HG03354 (cell line): ENCODE results near the gene HEXIM2.
A peak's percentile ranks its signal among the peaks of the same experiment; 100 is the strongest.

ENCODE experiments used
- ATAC-seq: cut with Tn5 transposase; IDR thresholded peaks from one replicate; pipeline ENCODE4 v1.9.1; 2021; ENCODE audit warnings: mild to moderate bottlenecking; ENCODE audit not compliant: unreplicated experiment, poor library complexity, severe bottlenecking

The HEXIM2 gene

DNA sequence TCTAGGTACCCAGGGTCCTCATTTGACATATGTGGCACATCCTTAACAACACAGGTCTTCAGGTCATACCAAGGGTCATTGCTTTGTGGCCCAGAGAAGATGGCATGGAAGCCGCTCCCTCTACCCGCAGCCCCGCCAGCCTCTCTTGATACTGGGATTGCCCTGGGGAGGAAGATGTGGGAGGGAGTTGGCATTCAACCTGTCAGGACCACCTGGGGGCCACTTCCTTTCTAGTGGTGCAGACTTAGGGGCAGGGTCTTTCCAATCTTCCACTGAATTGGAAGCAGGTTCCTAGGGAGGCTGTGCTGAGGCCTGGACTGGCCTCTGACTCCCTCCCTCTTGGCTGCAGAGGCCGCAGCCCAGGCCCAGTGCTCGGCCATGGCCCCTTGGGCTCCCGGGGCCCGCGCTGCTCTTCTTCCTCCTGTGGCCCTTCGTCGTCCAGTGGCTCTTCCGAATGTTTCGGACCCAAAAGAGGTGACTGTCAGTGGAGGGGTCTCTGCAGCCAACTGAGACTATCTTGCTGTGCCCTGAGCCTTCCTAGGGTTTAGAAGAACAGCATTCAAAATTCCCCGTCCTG, 18.5 kb upstream of the HEXIM2 start:
- no peak for ATAC-seq

GRCh38 chr17:45143767-45144198, 17.9 kb upstream of the HEXIM2 start:
- ATAC-seq: no peak

DNA sequence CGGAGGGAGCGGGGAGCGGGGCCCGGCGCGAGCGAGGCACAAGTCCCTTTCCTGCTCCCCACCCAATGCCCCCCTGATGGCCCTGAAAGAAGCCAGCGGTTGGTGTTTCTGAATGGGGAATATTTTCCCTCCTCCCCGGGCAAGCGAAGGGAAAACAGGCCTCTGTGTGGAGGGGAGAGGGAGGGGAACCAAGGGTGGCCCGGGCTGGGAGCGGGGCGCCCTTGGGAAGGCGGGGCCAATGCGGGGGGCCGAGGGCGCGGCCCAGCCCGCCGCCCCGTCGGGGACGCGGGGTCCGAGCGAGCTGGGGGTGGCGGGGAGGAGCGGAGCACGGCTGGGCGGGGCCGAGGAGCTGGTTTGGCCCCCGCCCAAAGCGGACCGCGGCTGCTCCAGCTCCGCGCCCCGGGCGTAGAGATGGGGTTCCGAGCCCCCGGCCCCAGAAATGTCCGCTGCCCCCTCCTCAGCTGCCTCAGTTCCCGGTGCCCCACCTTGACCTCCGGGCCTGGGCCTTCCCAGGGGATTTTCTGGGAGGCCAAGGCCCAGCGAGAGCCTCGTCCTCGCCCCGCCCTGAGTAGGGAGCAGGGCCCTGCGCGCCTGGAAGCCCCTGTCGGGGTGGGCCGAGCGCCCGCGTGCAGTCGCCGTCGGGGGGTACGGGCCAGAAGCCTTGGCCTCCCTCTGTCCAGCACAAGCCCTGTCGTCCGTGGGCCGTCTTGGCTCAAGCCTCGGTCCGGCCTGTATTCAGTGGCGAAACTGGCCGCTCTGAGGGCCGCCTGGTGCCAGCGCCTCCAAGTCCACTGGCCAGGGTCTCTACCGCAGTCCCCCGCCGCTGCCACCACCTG, 17.3 kb upstream of the HEXIM2 start:
- ATAC-seq: no peak

GRCh38 chr17:45145035-45145389, 16.7 kb upstream of the HEXIM2 start:
- ATAC-seq: no peak

- no peak for ATAC-seq
Observed at GRCh38 chr17:45146166-45146565, 15.5 kb upstream of the HEXIM2 start.

DNA sequence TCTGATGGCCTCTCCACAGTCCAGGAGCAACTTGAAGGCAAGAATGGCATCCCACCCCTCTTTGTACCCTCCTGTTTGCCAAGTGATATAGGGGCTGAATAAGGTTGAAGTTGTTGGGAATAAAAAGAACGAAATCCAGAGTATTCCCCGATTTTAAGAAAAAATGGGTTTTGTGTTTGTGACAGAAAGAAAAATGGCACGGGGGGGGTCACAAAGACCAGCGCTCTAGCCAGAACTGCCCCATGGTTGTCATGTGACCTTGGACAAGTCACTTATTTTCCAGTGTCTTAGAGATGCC, 15.1 kb upstream of the HEXIM2 start:
- no peak for ATAC-seq

DNA sequence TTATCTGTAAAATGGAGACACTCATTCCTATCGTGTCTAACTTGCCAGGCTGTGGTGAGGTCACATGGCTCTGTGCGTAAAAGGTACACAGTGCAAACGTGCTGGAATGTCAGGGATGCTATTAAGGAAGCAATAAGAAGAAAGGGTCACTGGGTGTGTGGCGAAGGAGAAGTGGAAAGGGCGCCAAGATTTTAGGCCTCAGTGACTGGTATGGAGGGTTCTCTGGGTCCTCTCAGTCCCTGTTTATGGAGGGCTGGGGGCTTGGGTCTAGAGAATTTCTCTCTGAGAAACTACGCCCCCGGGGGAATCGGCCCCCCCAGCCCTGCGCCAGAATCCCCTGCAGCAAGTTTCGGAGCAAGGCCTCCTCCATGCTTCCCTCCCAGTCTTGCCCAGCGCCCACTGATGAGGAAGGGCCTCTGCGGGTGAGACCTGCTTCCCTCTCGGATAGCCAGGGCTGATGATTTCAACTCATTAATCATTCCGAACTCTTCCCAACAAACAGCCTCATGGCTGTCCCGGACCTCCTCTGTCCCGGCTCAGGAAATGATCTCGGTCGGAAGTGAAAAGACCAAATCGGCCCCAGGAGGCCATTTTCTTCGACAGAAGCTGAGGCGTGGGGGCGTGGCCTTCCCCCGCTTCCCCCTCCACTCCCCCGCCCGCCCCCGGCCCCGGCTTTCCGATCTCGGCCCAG, 14.6 kb upstream of the HEXIM2 start:
- no peak for ATAC-seq

- ATAC-seq: no peak
Observed at GRCh38 chr17:45147581-45148182, 14.0 kb upstream of the HEXIM2 start.

DNA sequence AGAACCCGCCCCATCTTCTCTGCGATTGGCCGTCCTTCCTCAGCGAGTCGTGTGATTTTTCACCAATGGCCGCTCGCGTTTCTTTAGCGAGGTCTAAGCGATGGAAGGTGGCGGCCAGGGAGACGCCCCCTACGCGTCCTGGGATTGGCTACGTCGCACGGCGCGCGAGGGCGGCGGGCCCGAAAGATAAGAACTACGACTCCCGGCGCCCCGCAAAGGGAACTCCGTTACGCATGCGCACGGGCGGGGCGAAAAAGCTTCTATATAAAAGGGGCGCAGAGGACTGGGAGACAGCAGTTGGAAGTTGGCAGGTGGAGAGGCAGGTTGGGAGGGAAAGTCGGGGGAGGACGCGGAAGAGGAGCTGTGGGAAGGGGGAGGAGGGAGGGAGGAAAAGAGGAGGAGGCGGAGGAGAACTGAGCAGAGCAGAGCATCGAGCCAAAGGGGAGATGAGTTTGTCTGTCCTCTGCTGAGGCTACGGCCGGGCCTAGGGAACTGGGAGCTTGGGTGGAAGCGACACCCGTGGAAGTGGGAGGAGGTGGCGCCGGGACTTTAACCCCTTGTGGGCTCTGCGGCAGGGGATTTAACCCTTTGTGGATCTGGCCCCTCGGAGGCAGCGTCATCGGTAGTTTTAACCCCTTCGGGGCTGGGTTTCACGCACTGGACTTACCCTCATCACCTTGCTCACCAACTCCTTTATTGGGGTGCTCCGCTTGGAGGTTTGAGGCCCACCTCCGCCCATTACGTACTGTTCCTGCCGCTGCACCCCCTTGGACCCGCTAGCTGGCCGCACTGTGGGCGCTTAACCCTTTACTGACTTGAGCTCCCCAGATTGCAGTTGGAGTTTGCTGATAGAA, 13.3 kb upstream of the HEXIM2 start, which contains the start of gene HEXIM1:
Gene HEXIM1, plus strand, starts transcription at position 293 of the 854 bp plus-strand sequence. CDS start 716 bp downstream, outside the sequence.
- ATAC-seq: peak; percentile 72

- ATAC-seq: peak; percentile 24
Observed at GRCh38 chr17:45149037-45149668, 12.5 kb upstream of the HEXIM2 start.

GRCh38 chr17:45149669-45150664, 11.7 kb upstream of the HEXIM2 start:
- ATAC-seq: no peak

DNA sequence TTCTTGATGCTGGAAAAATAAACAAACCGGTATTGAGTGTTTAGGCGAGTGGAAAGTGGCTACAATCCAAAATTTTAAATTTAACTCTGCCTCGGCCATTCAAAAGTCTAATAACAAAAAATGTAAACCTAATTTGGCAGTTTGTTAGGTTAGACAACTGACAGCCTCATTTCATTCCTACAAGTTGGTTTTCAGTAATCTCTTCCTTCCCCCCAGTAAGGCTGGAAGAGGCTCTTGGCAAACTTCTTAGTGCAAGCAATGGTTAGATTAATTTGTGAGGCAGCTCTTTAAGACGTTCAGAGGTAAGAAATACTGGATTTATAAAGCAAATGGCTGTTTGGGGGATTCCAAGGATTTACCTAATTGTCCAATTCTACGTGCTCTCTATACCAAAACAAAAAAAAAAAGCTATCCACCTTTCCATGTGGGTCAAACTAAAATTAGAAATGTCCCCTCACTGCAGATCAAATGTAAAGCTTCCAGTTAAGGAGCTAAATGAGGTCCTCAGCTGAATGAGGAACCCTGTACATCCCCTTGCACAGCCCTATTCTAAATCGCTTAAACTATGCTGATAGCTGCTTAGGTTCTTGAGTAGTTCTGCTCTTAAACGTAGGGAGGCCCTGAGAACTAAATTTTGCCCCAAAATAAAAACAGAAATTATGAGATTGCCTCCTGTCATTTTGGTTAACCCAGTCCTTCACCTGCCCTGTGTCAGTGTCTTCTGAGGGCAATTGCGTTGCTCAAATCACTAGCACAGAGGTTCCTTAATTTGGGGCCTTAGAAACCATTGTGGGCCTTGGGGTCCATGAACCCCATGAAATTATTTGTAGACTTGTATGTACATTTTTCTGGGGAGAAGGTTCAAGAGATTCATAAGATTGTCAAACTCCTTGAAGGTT, 10.5 kb upstream of the HEXIM2 start:
- no peak for ATAC-seq

GRCh38 chr17:45155029-45155428, 6.6 kb upstream of the HEXIM2 start:
- ATAC-seq: no peak

DNA sequence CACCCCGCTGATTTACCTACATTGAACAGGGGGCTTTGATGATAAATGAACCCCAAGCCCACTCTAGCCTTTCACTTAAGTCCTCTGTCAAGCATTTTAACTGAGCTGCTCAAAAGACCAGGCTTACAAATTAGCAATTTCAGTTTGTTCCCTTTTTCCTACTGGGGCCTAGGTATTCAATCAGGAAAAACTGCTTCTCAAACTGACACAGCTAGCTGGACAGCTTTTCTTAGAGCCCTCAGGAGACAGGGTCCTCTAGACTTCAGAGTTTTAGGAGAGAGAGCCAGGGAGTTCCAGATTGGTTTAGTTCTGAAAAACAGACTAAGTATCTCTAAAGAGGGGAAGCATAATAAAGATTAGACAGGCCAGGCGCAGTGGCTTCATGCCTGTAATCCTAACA, 6.2 kb upstream of the HEXIM2 start:
- ATAC-seq: no peak

DNA sequence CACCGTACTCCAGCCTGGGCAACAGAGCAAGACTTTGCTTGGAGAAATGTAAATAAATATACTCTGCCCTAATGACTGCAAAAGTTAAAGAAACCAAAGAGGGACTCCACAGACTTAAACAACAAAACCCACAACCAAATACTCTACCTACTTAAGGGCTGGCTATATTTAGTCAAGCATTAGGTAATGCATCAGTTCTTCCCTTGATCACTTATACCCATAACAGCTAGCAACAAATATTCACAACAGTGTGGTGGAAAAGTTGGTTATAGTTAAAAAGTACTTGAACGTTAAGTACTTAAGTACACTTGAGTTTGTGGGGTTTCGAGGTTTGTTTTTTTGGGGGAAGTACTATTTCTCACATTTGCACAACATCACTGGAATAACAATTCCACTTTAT, 5.4 kb upstream of the HEXIM2 start:
- no peak for ATAC-seq

DNA sequence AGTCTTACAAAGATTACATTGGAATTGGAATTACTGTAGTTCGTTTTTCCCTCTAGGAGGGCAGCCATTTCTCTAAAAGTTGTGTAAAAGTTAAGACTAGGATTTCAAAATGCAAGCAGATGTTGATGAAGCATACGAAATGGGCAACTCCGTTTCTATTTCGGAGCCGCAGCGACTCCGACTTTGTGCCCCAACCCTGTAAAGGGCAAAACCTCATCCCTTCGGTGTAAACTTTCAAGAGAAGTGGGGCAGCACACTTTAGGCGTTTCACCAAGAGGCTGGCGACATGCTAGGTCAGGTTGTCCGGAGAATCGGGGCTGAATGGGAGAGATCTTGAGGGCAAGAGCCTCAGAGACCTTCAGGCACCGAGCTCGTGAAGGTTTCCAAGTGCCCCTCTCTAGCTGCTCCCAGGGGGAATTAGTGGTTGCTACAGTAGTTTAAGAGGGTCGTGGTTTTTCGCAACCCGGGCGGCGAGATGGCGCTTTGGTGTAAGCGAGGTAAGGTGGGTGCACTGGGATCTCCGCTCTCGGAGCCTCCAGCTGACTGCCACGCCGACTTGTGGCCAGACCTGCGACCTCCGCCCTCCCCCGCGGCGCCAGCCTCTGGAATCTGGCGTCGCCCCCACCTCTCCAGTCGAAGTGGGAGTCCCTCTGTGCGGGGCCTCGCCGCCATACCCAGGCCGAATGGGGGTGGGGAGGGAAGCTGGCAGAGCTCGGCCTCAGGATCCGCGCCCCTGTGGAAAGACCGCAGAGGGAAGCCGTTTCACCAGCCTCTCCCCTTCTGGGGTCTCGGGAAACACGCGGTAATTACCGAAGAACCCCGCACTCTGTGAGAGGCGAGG, 1.0 kb upstream of the HEXIM2 start:
- ATAC-seq: peak; percentile 20
